Measurements from ENCODE around the gene LASP1NB.

Gene LASP1NB

DNA sequence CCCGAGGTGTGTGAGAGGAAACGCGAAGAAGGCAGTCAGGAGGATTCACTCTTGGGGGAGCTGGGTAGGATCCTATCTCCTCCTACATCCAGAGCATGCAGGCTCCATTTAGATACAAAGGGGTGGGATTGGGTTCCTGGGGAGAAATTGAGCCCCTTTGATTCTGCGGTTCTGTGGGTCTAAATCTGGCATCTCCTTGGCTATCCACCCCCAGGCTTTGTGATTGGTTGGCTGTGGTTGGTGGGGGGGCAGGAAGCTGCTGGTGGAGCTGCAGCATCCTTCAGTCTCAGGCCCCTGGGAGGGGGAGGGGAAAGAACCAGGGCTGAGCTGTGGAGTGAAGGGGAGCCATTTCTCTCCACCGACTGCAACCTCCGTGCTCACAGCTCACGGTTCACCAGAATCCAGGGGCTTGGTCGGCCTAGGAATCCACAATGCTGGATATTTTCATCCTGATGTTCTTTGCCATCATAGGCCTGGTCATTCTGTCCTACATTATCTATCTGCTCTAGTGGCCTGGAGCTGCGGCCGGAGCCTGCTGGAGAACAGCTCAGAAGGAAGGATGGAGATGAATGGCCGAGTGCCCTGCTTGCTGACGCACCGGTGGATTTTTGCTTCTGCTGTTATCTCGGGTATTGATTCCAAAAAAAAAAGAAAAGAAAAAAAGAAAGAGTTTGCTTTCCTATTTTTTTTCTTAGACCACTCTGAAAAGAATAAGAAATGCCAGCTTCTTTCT is at the start of gene LASP1NB:
TSS of gene LASP1NB (plus strand) at position 352 of the 733 bp plus-strand sequence.
- peak in 1 of 3 donors; percentile 30 for DNase-seq (ENCODE audit: low read depth in 3 of 3)

- DNase-seq (ENCODE audit: low read depth in 3 of 3), result no peak
Measured at GRCh38 chr17:38877130-38877851, 48.1 kb upstream of the LASP1NB start.

DNA sequence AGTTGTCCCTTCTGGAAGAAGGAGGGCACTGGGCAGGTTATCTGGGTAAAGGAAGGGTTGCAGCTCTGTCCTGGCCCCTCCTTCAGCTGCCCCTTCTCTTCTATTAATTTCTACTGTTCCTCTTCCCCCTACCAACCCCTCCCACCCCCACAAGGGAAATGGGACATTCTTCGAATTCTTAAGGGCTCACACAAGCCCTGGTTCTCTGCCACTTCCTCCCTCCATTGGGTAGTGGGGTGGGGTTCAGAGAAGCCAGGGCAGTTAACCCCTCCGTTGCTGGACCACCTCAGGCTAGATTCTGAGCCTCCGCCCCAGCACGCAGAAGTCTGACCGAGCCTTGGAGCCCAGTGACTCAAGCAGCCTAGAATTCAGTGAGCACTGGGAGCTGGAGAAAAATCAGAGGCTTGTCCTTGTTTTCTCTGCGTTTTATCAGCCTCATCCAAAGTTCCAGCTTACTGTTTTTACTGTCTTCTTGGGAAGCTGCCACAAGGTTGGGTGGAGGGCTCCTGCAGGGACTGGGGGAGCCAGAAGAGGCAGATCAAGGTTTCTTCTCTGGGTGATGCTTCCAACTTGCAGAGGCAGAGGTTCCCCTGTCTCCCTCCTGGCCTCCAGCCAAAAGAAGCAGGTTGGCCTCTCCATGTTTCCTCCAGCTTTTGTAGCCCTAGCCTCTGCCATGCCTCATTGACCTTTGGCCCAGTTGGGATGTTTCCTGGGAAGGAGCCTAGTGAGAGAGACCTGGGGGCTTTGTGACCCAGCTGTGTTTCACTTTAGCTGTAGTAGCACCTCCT is 45.3 kb upstream of the LASP1NB start:
- no peak for DNase-seq (ENCODE audit: low read depth in 3 of 3)

DNA sequence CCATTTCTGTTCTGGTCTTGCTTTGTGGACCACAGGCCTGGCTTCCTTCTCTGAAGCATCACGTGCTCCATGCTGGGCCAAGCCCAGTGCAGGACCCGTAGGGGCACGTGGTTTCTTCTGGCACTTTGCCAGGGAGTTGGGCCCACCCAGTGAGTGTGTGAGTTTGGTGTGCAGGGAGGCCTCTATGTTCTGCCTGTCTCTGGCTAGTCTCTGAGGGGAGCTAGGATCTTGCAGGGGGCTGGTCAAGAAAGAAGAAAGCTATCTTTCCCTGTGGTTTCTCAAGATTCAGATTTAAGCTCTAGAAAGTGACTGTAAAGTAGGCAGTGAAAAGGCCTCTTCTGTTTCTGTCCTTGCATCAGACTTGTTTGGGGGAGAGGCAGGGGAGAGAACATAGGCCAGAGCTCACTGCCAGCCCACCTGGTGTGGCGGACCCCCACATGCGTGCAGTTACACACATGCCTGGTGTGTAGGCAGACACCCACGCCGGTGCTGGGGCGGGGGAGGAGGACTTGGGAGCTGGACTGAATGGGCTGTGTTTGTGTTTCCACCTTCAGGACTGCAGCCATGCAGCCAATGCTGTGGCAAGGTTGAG is 43.7 kb upstream of the LASP1NB start:
- no peak for DNase-seq (ENCODE audit: low read depth in 3 of 3)

DNA sequence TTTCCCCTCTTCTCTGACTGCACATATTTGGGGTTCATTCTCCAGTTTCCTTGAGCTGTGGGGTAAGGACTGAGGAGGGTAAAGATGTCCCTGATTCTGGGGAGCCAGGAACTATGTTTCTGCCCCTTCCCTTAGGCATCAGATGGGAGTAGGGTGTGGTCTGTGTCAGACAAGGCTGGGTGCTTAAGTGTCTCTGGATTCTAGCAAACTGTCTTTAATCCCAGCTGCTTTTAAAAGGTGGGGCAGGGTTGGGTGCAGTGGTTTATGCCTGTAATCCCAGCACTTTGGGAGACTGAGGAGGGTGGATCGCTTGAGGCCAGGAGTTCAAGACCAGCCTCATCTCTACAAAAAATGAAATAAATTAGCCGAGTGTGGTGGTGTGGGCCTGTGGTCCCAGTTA is 42.5 kb upstream of the LASP1NB start:
- DNase-seq (ENCODE audit: low read depth in 3 of 3), result no peak

GRCh38 chr17:38883592-38884526 is 41.6 kb upstream of the LASP1NB start:
- DNase-seq (ENCODE audit: low read depth in 3 of 3), result no peak

- DNase-seq (ENCODE audit: low read depth in 3 of 3), result no peak
Measured at GRCh38 chr17:38885044-38885727, 40.2 kb upstream of the LASP1NB start.

GRCh38 chr17:38885728-38886642 is 39.4 kb upstream of the LASP1NB start:
- DNase-seq (ENCODE audit: low read depth in 3 of 3), result no peak

DNA sequence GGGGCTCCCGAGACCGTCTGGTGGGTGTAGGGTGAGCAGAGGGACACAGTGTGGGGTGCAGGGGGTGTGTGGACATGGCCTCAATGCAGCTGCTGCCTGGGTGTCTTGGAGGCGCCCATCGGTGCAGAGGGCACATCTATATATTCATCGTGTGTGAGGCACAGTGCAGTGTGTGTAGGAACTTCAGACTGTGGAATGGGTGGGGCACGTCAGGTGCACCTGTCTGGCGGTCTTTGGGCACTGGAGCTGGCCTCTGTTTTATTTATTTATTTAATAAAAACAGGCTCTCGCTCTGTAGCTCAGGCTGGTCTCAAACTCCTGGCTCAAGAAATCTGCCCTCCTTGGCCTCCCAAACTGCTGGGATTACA is 38.8 kb upstream of the LASP1NB start:
- DNase-seq (ENCODE audit: low read depth in 3 of 3), result no peak

GRCh38 chr17:38888842-38889241 is 36.6 kb upstream of the LASP1NB start:
- DNase-seq (ENCODE audit: low read depth in 3 of 3), result no peak

GRCh38 chr17:38889745-38890409 is 35.5 kb upstream of the LASP1NB start:
- no peak for DNase-seq (ENCODE audit: low read depth in 3 of 3)

DNA sequence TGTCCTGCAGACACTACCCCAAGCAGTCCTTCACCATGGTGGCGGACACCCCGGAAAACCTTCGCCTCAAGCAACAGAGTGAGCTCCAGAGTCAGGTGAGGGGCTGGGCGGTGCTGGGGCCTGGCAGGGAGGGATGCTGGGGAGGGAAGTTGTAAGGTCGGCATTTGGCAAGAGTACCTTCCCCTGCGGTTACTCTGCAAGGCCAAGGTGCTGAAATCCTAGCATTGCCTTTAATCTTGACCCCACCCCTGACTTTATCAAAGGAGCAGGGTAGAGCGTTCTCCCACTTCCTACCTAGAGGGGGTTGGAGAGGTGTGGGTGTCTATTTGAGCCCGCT is 35.0 kb upstream of the LASP1NB start:
- DNase-seq (ENCODE audit: low read depth in 3 of 3), result no peak

DNA sequence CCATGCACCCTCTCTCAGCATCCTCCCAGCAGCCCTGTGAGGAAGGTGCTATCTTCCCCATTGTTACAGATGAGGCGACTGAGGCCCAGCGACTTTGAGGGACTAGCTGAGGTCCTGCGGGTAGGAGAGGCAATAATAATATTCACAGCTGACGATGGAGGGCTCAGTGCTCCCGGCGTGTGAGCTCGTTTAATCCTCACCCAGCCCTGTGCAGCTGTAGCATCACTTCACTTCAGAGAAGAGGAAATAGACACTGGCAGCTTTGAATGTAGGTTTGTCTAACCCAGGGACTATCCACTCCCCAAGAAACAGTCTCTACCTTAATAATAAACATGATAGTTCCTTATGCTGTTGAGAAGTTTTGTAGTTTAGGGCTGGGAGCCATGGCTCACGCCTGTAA is 34.0 kb upstream of the LASP1NB start:
- DNase-seq (ENCODE audit: low read depth in 3 of 3), result no peak

DNA sequence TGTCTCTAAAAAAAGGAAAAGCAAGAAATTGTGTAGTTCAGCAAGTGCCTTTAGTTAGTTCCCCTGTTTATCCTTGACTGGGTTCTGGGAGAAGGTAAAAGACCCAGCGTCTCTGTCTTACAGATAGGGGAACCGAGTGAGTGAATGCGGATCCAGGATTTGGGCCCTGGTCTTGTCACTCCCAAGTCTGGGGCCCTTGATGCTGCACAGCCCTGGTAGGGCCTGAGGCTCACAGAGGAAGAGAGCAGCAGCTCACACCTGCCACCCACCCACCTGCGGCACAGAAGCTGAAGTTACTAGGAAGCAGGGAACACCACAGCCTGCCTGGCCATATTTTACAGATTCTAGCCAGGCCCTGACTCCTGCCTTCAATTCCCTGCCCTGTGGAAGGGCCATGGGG is 33.3 kb upstream of the LASP1NB start:
- no peak for DNase-seq (ENCODE audit: low read depth in 3 of 3)

GRCh38 chr17:38892620-38893019 is 32.8 kb upstream of the LASP1NB start:
- DNase-seq (ENCODE audit: low read depth in 3 of 3), result no peak

DNA sequence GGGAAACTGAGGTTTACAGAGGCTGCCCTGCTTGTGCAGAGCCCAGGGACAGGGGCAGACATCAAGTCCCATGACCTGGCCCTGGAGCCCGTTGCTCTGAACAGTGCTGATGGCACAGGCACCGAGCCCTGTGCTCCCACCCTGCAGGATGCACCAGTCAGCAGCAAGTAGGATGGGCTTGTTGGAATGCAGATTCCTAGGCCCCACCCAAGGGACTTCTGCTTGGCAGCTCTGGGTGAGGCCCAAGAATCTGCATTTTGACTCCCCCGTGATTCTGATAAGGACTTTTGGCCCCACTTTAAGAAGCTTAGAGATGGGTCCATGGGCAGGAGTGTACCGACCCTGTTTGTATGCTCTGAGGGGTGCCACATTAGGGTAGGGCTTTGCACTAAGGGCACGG is 32.3 kb upstream of the LASP1NB start:
- DNase-seq (ENCODE audit: low read depth in 3 of 3), result no peak

DNA sequence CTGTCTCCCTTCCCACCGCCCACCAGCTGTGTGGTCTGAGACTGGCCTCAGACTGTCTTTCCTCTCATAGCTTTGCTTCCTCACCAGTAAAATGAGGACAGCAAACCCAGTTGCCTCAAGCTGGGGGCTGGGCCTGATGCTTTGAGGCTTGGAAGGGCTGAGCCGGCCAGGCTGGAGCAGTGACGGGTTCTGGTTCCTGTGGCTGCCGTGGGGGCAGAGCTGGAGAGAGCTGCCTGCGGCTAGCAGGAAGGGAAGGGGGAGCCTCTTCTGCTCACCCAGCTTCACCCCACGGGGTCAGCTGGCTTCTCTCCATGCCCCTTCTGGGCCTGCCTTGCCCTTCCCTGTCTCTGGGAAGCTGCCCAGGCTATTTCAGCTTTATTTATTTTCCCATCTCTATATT is 31.8 kb upstream of the LASP1NB start:
- no peak for DNase-seq (ENCODE audit: low read depth in 3 of 3)

- no peak for DNase-seq (ENCODE audit: low read depth in 3 of 3)
Measured at GRCh38 chr17:38894276-38894675, 31.1 kb upstream of the LASP1NB start.

DNA sequence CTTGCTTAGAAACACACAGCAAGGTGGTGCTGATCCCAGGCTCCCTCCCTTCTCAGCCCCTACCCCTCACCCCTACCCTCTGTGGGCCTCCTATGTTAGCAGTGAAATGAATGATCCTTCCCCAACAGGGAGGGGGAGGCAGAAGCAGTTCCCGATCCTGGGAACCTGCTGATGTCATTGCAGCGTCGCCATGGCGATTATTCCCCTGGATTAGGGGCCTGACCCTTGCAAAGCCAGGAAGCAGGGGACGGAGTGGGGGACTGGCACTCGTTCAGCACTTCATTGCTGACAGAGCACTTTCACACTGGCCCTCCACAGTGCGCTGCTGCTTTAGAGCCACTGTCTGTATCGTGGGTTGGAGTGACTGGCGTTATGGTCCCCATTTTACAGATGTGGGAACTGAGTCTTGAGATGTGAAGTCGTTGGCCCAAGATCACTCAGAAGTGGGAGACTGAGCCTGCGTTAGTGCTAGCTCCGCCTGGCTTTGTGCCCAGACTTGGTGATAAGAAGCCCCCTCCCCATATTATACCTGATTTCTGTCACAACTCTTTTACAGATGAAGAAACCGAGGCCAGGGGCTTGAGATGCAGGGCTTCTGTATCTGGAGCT is 29.0 kb upstream of the LASP1NB start:
- no peak for DNase-seq (ENCODE audit: low read depth in 3 of 3)
